NCI-H1436 treated with DMSO at 0.1 percent for 48 hours (cell line): ENCODE data around the gene FMC1.

Experiments used
- DNase-seq: peaks from one replicate; lab custom pipeline; 2025; lab: John Stamatoyannopoulos, UW

FMC1 gene

DNA sequence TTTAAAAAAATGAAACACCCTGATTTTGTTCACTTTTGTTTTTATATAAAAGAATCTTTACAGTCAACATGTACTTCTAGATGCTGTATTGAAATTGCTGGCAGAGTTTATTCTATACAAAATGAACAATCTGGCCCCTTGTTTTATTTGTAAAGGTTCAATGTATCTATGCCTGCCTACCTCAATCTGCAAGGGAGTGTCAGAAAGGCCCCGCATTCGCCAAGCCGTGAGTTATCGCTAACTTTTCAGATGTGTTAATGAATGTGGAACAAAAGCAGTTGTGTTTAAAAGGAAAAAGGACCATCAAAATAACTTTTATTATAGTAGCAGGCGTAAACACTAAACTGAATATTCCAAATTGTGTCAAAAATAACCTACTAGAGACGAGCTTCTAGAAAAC is 33.1 kb downstream of the FMC1 start:
- no peak for DNase-seq

DNA sequence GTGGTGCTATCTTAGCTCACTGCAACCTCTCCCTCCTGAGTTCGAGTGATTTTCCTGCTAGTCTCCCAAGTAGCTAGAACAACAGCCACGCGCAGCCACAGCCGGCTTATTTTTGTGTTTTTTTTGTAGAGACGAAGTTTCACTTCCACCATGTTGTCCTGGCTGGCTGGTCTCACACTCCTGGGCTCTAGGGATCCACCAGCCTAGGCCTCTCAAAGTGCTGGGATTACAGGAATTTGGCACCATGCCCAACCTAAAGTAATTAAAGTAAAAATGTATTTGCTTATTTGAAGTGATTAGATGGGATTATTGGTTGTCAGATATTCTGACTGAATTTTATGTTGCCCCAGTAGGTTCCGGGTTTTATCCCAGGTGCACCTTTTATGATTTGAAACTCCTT is 41.3 kb downstream of the FMC1 start:
- DNase-seq = no peak

DNA sequence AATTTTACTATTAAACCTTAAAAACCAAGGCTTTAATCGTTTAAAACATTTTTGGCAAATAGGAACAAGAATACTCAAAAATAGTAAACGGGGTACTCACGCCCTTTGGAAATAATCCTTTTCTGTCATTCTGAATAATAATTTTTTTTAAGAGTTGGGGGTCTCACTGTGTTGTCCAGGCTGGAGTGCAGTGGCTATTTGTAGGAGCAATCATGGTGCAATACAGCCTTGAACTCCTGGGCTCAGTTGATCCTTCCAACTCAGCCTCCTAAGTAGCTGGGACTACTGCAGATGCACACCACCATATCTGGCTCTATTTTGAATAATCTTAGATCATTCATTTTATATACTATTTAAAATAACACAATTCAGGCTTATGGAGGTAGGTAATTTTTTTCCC is 43.5 kb downstream of the FMC1 start:
- no peak for DNase-seq

DNA sequence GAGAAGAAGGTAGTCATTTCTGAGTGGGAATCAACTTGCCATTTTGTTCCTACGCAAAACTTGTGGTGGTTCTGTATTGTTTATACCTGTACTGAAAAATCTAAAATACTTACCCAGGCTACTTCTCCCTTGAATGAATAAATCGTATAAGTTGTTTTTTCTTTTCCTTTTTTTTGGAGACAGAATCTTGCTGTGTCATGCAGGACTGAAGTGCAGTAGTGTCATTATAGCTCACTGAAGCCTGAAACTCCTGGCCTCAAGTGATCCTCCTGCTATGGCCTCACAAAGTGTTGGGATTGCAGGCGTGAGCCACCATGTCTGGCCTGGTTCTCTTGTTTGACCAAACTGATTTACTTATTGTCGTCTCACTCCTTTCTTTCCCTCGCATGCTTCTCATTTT is 46.5 kb downstream of the FMC1 start:
- DNase-seq = no peak

DNA sequence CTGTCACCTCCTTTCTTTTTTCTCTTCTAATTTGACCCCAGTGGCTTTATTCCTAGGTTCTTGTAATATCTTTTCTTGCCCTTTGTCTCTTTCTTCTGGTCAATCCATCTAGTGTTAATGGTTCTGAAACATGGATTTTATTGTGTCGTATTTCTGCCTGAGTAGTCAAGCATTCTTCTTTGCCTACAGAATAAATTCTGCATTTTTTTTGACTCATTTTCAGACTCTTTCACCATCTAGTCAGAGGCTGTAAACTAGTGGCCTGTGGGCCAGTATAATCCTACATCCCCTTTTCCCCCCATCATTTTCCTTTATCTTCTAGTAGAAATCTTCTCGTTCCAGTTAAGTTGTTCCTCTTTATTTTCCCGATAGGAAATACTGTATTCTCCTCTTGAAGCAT is 48.0 kb downstream of the FMC1 start:
- no peak for DNase-seq

DNA sequence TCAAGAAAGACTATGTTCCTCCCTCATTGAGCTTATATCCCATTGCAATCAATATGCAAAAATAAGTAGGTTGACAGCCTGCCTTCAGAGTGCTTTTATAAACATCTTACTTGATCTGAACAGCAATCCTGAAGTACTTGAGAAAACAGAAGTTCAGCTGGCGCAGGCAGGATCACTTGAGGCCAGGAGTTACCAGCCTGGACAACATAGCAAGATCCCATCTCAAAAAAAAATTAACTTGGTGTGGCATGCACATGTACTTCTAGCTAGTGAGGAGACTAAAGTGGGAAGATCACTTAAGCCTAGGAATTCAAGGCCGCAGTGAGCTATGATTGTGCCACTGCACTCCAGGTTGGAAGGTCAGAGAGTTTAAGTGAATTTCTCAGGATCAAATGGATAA is 48.6 kb downstream of the FMC1 start:
- DNase-seq = no peak

DNA sequence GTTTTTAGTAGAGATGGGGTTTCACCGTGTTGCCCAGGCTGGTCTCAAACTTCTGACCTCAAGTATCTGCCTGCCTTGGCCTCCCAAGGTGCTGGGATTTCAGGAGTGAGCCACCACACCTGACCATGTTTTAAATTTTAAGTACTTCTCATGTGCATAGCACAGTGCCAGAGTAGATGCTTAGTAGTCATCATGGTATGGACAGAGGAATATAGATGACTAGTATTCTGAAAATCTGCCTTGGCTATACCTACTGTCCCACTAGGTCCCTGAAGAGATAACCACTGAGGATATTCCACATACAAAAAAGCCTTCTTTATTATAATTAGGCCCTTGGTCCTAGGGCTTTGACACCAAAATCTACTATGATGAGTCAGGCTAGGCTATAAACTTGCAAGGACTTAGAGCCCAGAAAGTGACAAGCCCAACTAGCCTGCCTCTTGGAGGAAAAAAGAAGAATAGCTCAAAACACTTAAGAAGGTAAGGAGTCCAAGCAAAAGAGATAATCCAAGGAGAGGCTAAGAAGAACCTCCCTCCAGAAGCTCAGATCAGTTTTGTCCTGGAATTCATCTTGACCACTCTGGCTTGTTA is 52.6 kb downstream of the FMC1 start:
- DNase-seq = no peak

DNA sequence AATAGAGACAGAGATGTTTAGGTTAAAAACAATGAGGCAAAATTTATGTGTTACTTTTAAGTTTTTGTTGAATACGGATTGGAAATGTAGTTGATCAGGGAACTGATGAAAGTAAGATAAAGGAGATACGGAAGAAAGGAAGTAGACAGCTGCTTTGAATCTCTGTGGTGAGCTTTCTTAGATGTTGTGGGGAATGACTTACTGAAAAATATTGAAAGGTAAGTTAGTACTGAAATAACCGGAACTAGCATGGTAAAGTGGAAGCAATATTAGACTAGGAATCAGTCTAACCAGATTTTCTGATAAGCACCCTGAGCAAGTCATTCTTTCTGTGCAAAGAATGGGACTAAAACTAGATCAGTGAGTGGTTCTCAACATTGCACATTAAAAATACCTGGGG is 53.4 kb downstream of the FMC1 start:
- no peak for DNase-seq
